Endothelial cell of umbilical vein (primary cell): ENCODE data around the gene COL17A1.

Experiments
- CTCF ChIP-seq, 2 donors: IDR thresholded peaks; 1 replicate in 1 of 2; 2 replicates in 1 of 2; pipeline ENCODE4 v1.5.1; 2011; ENCODE audit warnings: low read length in 2 of 2, mild to moderate bottlenecking in 2 of 2, moderate library complexity in 2 of 2, control low read depth in 1 of 2, inconsistent platforms in 1 of 2, low read depth in 1 of 2; ENCODE audit not compliant: insufficient read depth in 1 of 2; ENCODE audit errors: extremely low read depth in 1 of 2
- EZH2 ChIP-seq: IDR thresholded peaks from 2 replicates; pipeline ENCODE4 v1.6.1; 2012; ENCODE audit warnings: borderline replicate concordance, low read depth, mild to moderate bottlenecking, moderate library complexity, low read length, inconsistent platforms; ENCODE audit not compliant: severe bottlenecking
- POLR2A ChIP-seq: IDR thresholded peaks from 2 replicates; pipeline ENCODE4 v1.6.1; 2012; ENCODE audit warnings: low read depth, mild to moderate bottlenecking, control low read depth, low read length
- POLR2AphosphoS5 ChIP-seq: IDR thresholded peaks from 2 replicates; pipeline ENCODE4 v1.6.1; 2012; ENCODE audit warnings: low read depth, mild to moderate bottlenecking, control low read depth, low read length, moderate library complexity; ENCODE audit not compliant: insufficient read depth

GRCh38 chr10:104029521-104029860 is 56.2 kb downstream of the COL17A1 start:
- TF ChIP-seq CTCF (IDR thresholded peaks at IDR 0.05; ENCODE audit: extremely low read depth in 1 of 2, insufficient read depth in 1 of 2, low read depth in 1 of 2, low read length in 2 of 2) (no peak), POLR2A (no peak), POLR2AphosphoS5 (no peak), EZH2 (no peak)
